Esophagus squamous epithelium (tissue), 5 donors: ENCODE measurements around the gene MPV17. TPM values are rescaled to one million over a fixed set of nuclear protein-coding genes. Genes with fewer than 3 reads are reported as not detected.
"Not testable (repeated sequence)": the region's sequence is repeated elsewhere in the genome, so short reads cannot be mapped to it uniquely, and the experiment has no call there.

Experiments
- DNase-seq: peaks from one replicate; lab custom pipeline; 2025; lab: John Stamatoyannopoulos, UW
- H3K27ac ChIP-seq, 4 donors: fragments of 200-600 bp; sonication (generic); one replicate each; pipeline ENCODE4 v1.5.1; 2016 to 2019; ENCODE audit warnings: mild to moderate bottlenecking in 1 of 4
- H3K27me3 ChIP-seq, 4 donors: fragments of 200-600 bp; sonication (generic); 1 replicate in 3 of 4; 2 replicates in 1 of 4; pipeline versions ENCODE4 v1.5.1 to v1.6.0; 2017 to 2021; ENCODE audit warnings: antibody characterized with exemption in 1 of 4
- H3K36me3 ChIP-seq, 3 donors: fragments of 200-600 bp; sonication (generic); one replicate each; pipeline ENCODE4 v1.5.1; 2016 to 2019
- H3K4me1 ChIP-seq, 3 donors: fragments of 200-600 bp; sonication (generic); one replicate each; pipeline ENCODE4 v1.5.1; 2017 to 2019
- H3K4me3 ChIP-seq, 4 donors: fragments of 200-600 bp; sonication (generic); 1 replicate in 3 of 4; 2 replicates in 1 of 4; pipeline ENCODE4 v1.5.1; 2016 to 2019; ENCODE audit warnings: mild to moderate bottlenecking in 2 of 4, moderate library complexity in 1 of 4
- H3K9me3 ChIP-seq, 3 donors: fragments of 200-600 bp; sonication (generic); one replicate each; pipeline ENCODE4 v1.5.1; 2016 to 2019
- POLR2A ChIP-seq, 4 donors: fragments of 450-650 bp; IDR thresholded peaks; one replicate each; pipeline ENCODE4 v1.6.1; 2017; ENCODE audit warnings: antibody characterized with exemption in 4 of 4, mild to moderate bottlenecking in 4 of 4, moderate library complexity in 3 of 4
- WGBS, 2 donors: methylation state at CpG; one replicate each; pipeline ENCODE4 v1.1.5; 2018; 5-methylcytosine and 5-hydroxymethylcytosine counted together
- intact Hi-C: fragments of 100-400 bp; cut with DNase I; formaldehyde crosslinking; loops from one replicate; pipeline ENCODE4 v1.15.0; 2022
- total RNA-seq, 4 donors: library from RNA; depleted of rRNA; stranded (reverse); fragments of >200 nt; gene quantifications; one replicate each; pipeline ENCODE4 v1.1.0, GENCODE V29; 2016
- TF ChIP-seq, protein P1 (sequence below), 6 experiments: fragments of 450-650 bp in 4 of 6; fragments of 200-600 bp in 2 of 6; sonication (generic) in 2 of 6; IDR thresholded peaks; one replicate each; pipeline ENCODE4 v1.5.1; 2016 to 2019; ENCODE audit warnings: antibody characterized with exemption in 6 of 6, mild to moderate bottlenecking in 4 of 6, moderate library complexity in 4 of 6
- donor health status: DM: yes; HTN: yes; CAD: no.

Gene MPV17
- total RNA-seq, 4 donors from 2014 or later, result 39.3 to 66.1 (median 48.1) TPM

DNA sequence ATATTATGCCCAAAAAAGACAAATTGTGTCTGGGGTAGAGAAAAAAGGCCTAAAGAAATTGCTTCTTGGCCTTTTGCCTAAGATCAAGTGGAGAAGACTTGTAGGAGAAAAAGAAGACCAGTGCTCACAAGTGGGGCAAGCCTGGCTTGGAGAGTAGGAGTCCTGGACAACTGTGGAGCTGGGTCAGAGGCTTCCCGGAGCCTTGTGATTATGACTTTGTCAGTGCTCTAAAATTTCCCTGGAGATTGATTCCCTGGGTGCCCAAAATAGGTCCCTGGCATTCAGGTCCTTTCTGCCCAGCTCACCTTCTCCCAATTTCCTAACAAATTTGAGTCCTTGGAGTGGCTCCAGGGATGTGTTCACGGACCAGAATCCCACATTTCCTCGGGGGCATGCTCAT lies 41.5 kb downstream of the MPV17 start:
- intact Hi-C loops, result no loop called here

DNA sequence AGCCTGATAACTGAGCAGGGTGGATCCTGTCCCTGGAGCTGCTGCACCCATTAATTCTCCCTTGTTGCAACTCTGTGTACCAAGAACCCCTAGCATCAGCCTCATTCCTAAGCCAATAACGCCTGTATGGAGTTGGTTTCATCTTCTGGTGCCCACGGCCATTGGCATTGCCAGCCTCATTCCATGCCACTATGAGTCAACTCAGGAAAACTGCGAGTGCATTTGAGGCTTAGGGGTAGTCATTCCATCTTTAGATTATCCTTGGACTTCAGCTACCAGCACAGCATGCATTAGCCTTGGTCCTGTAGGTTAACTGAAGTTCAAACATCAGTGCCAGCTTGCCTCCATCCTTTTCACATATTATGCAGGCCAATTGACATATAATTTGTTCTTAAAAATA lies 42.1 kb downstream of the MPV17 start:
- Histone ChIP-seq H3K27me3 (peaks cover 0 to 66% (median 0%) of the 10 kb centered on the region in 4 donors), H3K4me1 (no peaks in the 10 kb centered on the region), H3K36me3 (no peaks in the 10 kb centered on the region), H3K9me3 (no peaks in the 10 kb centered on the region), H3K4me3 (no peak overlapping the region), H3K27ac (no peak overlapping the region)
- 49 to 56% methylated on average over 3 of the region's 3 CpGs for WGBS, 2 donors
- no peak for DNase-seq
- intact Hi-C loops, result no loop called here
- no peak for TF ChIP-seq POLR2A (IDR thresholded peaks at IDR 0.05)
- TF ChIP-seq, protein P1, sequence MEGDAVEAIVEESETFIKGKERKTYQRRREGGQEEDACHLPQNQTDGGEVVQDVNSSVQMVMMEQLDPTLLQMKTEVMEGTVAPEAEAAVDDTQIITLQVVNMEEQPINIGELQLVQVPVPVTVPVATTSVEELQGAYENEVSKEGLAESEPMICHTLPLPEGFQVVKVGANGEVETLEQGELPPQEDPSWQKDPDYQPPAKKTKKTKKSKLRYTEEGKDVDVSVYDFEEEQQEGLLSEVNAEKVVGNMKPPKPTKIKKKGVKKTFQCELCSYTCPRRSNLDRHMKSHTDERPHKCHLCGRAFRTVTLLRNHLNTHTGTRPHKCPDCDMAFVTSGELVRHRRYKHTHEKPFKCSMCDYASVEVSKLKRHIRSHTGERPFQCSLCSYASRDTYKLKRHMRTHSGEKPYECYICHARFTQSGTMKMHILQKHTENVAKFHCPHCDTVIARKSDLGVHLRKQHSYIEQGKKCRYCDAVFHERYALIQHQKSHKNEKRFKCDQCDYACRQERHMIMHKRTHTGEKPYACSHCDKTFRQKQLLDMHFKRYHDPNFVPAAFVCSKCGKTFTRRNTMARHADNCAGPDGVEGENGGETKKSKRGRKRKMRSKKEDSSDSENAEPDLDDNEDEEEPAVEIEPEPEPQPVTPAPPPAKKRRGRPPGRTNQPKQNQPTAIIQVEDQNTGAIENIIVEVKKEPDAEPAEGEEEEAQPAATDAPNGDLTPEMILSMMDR (IDR thresholded peaks at IDR 0.05), result no peak

More for the DNA sequence above, 41.5 kb downstream of the MPV17 start:
- H3K9me3 ChIP-seq, result no peaks in the 10 kb centered on the region
- 56% methylated on average over 2 to 3 of the region's 3 CpGs for WGBS, 2 donors
- no peaks in the 10 kb centered on the region for H3K4me1 ChIP-seq
- no peaks in the 10 kb centered on the region for H3K36me3 ChIP-seq
- H3K27ac ChIP-seq, result no peak overlapping the region
- H3K27me3 ChIP-seq, result peaks cover 0 to 61% (median 0%) of the 10 kb centered on the region in 4 donors
- H3K4me3 ChIP-seq, result no peak overlapping the region
- no peak for TF ChIP-seq POLR2A (IDR thresholded peaks at IDR 0.05)
- DNase-seq, result no peak

DNA sequence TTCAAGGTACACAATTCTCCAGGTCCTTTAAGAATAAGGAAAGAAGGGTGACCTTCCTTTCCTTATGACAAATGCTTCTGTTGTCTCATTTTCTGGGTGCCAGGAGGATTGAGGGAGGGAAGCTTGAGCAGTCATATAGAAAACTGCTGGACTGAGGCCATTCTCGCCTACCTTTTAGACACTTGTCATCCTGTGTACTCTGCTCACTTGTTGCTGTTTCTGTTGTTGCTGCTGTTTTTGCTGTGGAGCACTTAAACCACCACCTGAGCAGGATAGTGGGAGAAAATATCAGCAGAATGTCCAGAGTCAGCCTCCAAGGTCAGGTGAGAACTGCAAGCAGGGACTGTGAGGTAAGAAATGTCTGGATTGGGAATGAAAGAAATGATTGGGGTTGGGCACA lies 44.9 kb downstream of the MPV17 start:
- Histone ChIP-seq H3K4me3 (no peak overlapping the region), H3K4me1 (no peaks in the 10 kb centered on the region), H3K36me3 (no peaks in the 10 kb centered on the region), H3K9me3 (no peaks in the 10 kb centered on the region), H3K27ac (no peak overlapping the region), H3K27me3 (peaks cover 0 to 71% (median 0%) of the 10 kb centered on the region in 4 donors)
- intact Hi-C loops, result loop anchor here (10.0 kb wide), 1 partner anchor 173 kb away; no protein-coding TSS in a partner anchor
- TF ChIP-seq, protein P1 (IDR thresholded peaks at IDR 0.05), result no peak
- no peak for TF ChIP-seq POLR2A (IDR thresholded peaks at IDR 0.05)
- WGBS, 2 donors, result 47 to 67% methylated on average over 1 of the region's 1 CpG
- no peak for DNase-seq

DNA sequence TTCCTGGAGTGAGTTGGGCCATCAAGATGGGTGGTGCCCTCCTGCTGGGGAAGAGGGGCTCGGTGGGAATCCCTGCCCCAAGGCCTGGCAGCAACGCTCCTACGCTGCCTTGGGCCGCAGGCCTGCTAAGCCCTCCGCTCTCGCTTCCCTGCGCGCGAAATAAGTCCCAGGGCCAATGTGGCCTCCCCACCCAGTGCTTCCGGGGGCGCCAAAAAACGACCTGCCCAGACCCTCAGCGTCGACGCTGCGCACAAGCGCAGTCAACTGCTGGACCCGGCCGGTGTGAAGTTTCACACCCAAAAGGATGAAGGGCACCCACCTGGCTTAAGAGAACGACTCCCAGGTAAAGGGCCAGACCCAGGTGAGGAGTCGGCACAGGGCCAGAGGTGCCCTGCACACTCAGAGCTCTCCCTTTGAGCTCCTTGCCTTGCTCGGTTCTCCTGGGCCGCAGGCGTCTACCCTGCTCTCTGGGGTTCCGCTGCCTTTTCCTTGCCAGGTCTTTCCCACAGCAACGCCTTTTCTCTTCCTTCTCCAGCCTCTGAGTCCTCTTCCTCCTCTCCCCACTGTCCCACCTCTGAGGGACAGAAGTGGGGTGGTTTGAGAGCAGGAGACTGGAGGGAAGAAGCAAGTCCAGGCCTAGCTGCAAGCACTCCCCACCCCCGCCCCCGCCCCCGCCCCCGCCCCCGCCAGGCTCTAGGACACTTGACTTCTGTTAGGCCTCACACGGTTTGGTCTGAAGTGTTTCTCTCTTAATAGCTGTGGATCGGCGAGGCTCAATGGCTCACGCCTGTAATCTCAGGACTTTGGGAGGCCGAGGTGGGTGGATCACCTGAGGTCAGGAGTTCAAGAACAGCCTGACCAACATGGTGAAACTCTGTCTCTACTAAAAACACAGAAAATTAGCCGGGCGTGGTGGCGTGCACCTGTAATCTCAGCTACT lies 47.4 kb downstream of the MPV17 start, which contains the start of gene DNAJC5G:
DNAJC5G (plus strand) TSS at position 223 of the 940 bp plus-strand sequence. CDS start 1,296 bp downstream, outside the sequence.
- TF ChIP-seq POLR2A (IDR thresholded peaks at IDR 0.05), result no peak
- TF ChIP-seq, protein P1 (IDR thresholded peaks at IDR 0.05), result no peak
- intact Hi-C loops, result loop anchor here (10.0 kb wide), 1 partner anchor 171 kb away; no protein-coding TSS in a partner anchor
- H3K27ac ChIP-seq, result no peak within 1 kb of the TSS

DNA sequence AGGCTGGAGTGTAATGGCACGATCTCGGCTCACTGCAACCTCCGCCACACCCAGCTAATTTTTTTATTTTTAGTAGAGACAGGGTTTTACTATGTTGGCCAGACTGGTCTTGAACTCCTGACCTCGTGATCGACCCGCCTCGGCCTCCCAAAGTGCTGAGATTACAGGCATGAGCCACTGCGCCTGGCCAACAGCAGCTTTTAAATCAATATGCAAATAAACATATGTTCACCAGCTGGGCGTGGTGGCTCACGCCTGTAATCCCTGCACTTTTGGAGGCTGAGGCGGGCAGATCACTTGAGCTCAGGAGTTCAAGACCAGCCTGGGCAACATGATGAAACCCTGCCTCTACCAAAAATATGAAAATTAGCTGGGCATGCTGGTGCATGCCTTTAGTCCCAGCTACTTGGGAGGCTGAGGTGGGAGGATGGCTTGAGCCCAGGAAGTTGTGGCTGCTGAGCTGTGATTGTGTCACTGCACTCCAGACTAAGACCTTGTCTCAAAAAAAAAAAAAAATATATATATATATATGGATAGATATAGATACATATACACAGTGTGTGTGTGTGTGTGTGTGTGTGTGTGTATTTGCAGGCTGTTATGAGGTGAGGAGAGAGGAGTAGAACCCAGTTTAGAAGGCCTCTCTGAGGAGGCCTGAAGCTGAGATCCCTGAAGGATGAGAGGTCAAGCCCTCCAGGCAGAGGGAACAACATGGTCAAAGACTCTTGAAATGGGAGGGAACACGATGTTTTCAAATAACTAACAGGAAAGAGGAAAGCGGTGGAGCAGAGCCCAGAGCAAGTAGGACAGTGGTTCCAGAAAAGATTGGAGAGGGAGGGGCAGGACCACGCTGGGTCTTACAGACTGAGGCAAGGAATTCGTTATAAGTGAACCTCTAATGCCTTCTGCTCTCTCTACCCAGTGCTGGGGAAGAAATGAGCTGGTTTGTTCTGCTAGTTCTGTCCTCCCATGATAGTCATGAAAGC lies 50.1 kb downstream of the MPV17 start:
- H3K4me1 ChIP-seq, DNase-seq, H3K4me3 ChIP-seq, H3K9me3 ChIP-seq, H3K36me3 ChIP-seq, H3K27ac ChIP-seq: not testable (repeated sequence)
- peaks cover 0 to 85% (median 0%) of the 10 kb centered on the region in 4 donors for H3K27me3 ChIP-seq
- 73 to 76% methylated on average over 11 to 14 of the region's 15 CpGs for WGBS, 2 donors
- intact Hi-C loops, result loop anchor here (10.0 kb wide), 1 partner anchor 168 kb away; no protein-coding TSS in a partner anchor

More for the DNA sequence above, 47.4 kb downstream of the MPV17 start, which contains the start of gene DNAJC5G:
- no peaks in the 10 kb centered on the region for H3K9me3 ChIP-seq
- DNase-seq, result no peak
- 83% methylated on average over 12 to 14 of the region's 39 CpGs for WGBS, 2 donors
- no peak within 1 kb of the TSS for H3K4me3 ChIP-seq
- no peaks in the 10 kb centered on the region for H3K4me1 ChIP-seq
- no peaks in the 10 kb centered on the region for H3K36me3 ChIP-seq
- peaks cover 0 to 68% (median 0%) of the 10 kb centered on the region in 4 donors for H3K27me3 ChIP-seq
